Embryonic facial prominence (tissue), 1 donor: ENCODE measurements around the gene COPS2.
"Not testable (repeated sequence)": the region's sequence is repeated elsewhere in the genome, so short reads cannot be mapped to it uniquely, and the experiment has no call there.

Source experiments
- DNase-seq: peaks from one replicate; pipeline ENCODE4 v3.0.0-alpha.2; 2016; ENCODE audit errors: extremely low spot score

The COPS2 gene

GRCh38 chr15:49155110-49155833, at the start of gene COPS2:
TSS of gene COPS2 (minus strand) at chr15:49155599. CDS start at chr15:49155578, 21 bp downstream.
- DNase-seq = peak; percentile 97

GRCh38 chr15:49200347-49200746, 44.9 kb upstream of the COPS2 start:
- no peak for DNase-seq

DNA sequence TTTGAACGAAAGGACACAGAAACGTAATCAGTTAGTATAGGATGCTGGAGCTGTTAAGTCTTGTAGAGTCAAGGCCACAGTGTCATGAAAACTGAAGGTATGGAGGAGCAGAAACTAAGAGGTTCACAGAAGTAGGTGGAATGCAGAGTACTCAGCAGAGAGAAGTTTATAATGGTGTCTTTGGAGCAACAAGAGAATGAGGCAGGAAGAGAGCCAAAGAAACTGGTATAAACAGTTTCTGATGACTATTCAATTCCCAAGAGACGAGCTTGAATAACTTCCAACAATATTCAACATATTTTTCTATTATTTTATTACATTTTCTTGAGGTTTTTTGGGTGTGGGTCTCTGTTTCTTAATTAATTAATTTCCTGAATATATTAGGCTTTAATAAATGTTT, 44.3 kb upstream of the COPS2 start:
- no peak for DNase-seq

- DNase-seq = no peak
These were observed 41.5 kb upstream of the COPS2 start for GRCh38 chr15:49196856-49197255.

- DNase-seq = no peak
These were observed 36.5 kb upstream of the COPS2 start for GRCh38 chr15:49191892-49192291.

- DNase-seq = no peak
These were observed 35.2 kb upstream of the COPS2 start for GRCh38 chr15:49190586-49190985.

DNA sequence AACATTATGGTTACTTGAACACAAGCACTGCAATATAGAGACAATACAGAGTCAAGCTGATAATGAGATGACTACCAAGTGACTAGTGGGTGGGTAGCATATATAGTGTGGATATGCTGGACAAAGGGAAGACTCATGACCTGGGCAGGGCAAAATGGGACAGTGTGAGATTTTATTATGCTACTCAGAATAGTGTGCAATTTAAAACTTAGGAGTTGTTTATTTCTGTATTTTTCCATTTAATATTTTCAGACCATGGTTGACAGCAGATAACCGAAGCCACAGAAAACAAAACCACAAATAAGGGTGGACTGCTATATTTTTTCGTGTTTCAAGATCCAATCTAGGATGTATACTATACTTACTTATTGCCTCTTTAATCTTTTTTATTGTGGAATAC, 34.2 kb upstream of the COPS2 start:
- DNase-seq = no peak

- DNase-seq = no peak
These were observed 33.5 kb upstream of the COPS2 start for GRCh38 chr15:49188933-49189332.

DNA sequence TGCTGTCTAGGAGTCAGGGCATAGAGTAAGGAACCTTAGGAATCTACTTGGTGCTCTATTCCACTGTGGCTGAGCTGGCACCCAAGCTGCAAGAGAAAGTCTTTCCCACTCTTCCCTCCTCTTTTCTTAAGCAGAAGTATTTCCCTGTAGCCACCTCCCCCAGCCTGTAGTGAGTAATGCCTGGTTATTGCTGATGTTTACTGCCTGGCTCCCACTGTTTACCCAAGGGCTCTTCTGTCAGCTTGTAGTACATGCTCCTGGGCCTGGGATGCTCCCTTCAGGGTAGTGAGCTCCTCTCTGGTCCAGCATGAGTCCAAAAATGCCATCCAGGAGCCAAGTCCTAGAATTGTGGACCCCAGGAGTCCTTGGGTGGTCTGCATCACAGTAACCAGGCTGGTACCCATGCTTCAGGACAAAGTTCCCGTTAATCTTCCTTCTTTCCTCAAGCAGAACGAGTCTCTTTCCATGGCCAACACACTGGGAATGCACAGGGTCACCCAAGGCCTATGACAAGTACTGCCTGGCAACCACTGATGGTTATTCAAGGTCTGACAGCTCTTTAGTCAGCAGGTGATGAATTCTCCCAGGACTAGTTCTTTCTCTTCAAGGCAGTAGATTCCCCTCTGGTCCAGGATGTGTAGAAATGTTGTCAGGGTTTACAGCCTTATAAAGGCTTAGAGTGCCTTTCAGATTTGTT, 32.3 kb upstream of the COPS2 start:
- DNase-seq = no peak

DNA sequence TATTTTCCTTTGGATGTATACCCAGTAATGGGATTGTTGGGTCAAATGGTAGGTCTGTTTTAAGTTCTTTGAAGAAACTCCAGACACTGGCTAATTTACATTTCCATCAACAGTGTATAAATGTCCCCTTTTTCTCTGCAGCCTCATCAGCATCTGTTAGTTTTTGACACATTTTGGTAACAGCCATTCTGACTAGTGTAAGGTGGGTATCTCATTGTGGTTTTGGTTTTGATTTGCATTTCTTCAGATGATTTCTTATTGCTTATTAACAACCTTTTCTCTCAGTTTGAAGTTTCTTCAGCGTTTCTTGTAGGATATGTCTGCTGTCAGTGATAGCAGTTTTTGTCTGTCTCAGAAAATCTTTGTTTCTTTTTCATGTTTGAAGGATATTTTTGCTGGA, 30.1 kb upstream of the COPS2 start:
- DNase-seq = no peak

DNA sequence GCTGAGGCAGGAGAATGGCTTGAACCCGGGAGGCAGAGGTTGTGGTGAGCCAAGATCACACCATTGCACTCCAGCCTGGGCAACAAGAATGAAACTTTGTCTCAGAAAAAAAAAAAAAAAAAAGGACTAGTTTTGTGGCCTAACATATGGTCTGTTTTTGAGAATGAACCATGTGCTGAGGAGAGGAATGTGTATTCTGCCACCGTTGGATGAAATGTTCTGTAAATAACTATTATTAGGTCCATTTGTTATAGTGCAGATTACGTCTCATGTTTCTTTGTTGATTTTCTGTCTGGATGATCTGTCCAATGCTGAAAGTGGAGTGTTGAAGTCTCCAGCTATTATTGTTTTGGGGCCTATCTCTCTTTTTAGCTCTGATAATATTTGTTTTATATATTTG, 28.3 kb upstream of the COPS2 start:
- DNase-seq = not testable (repeated sequence)

DNA sequence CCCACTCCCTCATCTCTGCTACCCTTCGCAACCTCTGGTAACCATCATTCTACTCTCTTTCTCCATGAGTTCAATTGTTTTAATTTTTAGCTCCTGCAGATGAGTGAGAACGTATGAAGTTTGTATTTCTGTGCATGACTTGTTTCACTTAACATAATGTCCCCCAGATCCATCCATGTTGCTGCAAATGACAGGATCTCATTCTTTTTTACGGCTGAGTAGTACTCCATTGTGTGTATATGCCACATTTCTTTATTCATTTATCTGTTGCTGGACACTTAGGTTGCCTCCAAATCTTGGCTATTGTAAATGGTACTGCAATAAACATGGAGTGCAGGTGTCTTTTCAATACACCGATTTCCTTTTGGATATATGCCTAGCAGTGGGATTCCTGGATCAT, 26.7 kb upstream of the COPS2 start:
- DNase-seq = no peak

- no peak for DNase-seq
These were observed 24.2 kb upstream of the COPS2 start for GRCh38 chr15:49179433-49180190.

DNA sequence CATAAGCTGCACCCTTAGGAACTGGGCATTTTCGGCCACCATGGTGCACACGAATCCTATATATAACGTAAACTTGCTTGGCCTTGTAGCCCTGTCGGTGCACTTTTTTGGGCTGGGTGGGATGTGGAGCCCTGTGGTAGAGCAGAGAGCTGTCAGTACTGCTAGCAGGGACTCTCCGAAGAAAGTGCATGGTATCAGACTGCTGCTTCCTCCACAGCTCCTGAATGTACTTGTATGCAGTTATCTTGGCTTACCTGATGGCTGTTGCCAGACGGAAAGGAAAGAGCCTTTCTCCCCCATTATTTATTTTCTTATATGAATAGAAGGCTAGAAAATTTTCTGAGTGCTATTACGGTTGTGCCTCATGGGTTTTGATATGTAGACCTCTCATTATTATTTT, 23.1 kb upstream of the COPS2 start:
- no peak for DNase-seq

DNA sequence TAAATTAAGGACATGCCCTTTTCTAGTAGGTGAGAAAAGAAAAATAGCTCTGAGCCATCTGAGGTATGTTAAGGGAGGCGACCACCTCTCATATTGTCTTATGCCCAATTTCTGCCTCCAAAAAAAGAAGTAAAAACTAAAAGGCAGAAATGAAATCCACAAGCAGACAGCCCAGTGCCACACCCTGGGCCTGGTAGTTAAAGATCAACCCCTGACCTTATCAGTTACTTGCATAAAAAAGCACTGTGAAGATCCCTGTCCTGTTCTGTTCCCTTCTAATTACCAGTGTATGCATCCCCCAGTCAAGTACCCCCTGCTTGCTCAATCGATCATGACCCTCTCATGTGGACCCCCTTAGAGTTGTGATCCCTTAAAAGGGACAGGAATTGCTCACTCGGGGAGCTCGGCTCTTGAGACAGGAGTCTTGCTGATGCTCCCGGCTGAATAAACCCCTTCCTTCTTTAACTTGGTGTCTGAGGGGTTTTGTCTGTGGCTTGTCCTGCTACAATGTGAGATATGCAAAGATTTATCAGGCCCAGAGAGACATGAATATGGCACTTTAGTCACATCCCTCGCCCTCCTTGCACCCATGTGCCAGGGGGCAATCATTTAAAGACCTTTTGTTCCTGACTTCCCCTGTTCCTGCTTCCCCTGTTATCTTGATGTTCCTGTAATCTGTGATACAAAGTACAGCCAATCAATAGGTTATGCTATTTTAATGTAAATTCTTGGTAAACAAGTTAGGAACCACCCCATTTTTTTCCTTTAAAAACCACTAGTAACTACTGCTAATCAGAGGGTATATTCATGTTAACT, 20.4 kb upstream of the COPS2 start:
- not testable (repeated sequence) for DNase-seq

GRCh38 chr15:49174902-49175301, 19.5 kb upstream of the COPS2 start:
- no peak for DNase-seq

GRCh38 chr15:49171790-49172189, 16.4 kb upstream of the COPS2 start:
- no peak for DNase-seq

GRCh38 chr15:49169880-49170597, 14.6 kb upstream of the COPS2 start, which contains the start of gene GALK2:
TSS of gene GALK2 (plus strand) at chr15:49170247. CDS start at chr15:49170323, 76 bp downstream.
- DNase-seq = peak; percentile 48

GRCh38 chr15:49168016-49168415, 12.6 kb upstream of the COPS2 start:
- DNase-seq = no peak

DNA sequence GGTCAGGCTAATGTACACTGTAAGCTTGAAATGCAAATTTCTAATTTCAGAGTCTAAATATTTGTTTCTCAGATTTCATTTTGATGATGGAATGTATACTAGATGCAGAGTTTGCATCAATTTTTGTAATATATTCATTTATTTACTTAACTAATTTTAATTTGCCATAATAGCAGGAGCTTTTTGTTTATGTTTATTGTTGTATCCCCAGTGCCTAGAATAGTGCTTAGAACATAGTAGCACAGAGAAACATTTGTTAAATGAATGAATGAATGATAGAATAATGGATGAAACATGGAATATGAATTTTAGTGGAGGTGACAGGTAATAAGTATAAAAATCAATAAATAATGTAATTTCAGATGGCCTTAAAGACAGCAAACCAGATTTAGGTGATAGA, 9.5 kb upstream of the COPS2 start:
- no peak for DNase-seq

- DNase-seq = no peak
These were observed 8.3 kb upstream of the COPS2 start for GRCh38 chr15:49163678-49164077.
